Omental fat pad (tissue), 4 donors: ENCODE results near the gene DNAJC5G. TPM values are rescaled to one million over a fixed set of nuclear protein-coding genes. Genes with fewer than 3 reads are reported as not detected.

Experiments
- ATAC-seq: fragments of 150-250 bp; one replicate; pipeline ENCODE4 v1.9.1; 2016; ENCODE audit warnings: mild to moderate bottlenecking, moderate library complexity; ENCODE audit not compliant: low FRiP score
- DNase-seq: peaks from one replicate; pipeline ENCODE4 v3.0.0-alpha.2; 2019; ENCODE audit warnings: low spot score
- total RNA-seq, 4 donors: library from RNA; depleted of rRNA; stranded (reverse); fragments of >200 nt; gene quantifications; one replicate each; pipeline ENCODE4 v1.1.0, GENCODE V29; 2016
- TF ChIP-seq, protein P1 (sequence below), 3 donors: fragments of 450-650 bp; IDR thresholded peaks; one replicate each; pipeline ENCODE4 v1.5.1; 2016 to 2017; ENCODE audit warnings: antibody characterized with exemption in 3 of 3, mild to moderate bottlenecking in 3 of 3, moderate library complexity in 2 of 3

The DNAJC5G gene
- total RNA-seq, 4 donors from 2014 or later: 0.79 TPM; not detected in 3

DNA sequence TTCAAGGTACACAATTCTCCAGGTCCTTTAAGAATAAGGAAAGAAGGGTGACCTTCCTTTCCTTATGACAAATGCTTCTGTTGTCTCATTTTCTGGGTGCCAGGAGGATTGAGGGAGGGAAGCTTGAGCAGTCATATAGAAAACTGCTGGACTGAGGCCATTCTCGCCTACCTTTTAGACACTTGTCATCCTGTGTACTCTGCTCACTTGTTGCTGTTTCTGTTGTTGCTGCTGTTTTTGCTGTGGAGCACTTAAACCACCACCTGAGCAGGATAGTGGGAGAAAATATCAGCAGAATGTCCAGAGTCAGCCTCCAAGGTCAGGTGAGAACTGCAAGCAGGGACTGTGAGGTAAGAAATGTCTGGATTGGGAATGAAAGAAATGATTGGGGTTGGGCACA, 2.8 kb downstream of the DNAJC5G start:
- TF ChIP-seq, protein P1, sequence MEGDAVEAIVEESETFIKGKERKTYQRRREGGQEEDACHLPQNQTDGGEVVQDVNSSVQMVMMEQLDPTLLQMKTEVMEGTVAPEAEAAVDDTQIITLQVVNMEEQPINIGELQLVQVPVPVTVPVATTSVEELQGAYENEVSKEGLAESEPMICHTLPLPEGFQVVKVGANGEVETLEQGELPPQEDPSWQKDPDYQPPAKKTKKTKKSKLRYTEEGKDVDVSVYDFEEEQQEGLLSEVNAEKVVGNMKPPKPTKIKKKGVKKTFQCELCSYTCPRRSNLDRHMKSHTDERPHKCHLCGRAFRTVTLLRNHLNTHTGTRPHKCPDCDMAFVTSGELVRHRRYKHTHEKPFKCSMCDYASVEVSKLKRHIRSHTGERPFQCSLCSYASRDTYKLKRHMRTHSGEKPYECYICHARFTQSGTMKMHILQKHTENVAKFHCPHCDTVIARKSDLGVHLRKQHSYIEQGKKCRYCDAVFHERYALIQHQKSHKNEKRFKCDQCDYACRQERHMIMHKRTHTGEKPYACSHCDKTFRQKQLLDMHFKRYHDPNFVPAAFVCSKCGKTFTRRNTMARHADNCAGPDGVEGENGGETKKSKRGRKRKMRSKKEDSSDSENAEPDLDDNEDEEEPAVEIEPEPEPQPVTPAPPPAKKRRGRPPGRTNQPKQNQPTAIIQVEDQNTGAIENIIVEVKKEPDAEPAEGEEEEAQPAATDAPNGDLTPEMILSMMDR (IDR thresholded peaks at IDR 0.05): no peak
- ATAC-seq (no peak), DNase-seq (no peak)

DNA sequence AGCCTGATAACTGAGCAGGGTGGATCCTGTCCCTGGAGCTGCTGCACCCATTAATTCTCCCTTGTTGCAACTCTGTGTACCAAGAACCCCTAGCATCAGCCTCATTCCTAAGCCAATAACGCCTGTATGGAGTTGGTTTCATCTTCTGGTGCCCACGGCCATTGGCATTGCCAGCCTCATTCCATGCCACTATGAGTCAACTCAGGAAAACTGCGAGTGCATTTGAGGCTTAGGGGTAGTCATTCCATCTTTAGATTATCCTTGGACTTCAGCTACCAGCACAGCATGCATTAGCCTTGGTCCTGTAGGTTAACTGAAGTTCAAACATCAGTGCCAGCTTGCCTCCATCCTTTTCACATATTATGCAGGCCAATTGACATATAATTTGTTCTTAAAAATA, 5.6 kb downstream of the DNAJC5G start:
- TF ChIP-seq, protein P1 (IDR thresholded peaks at IDR 0.05): no peak
- DNase-seq (no peak), ATAC-seq (no peak)

DNA sequence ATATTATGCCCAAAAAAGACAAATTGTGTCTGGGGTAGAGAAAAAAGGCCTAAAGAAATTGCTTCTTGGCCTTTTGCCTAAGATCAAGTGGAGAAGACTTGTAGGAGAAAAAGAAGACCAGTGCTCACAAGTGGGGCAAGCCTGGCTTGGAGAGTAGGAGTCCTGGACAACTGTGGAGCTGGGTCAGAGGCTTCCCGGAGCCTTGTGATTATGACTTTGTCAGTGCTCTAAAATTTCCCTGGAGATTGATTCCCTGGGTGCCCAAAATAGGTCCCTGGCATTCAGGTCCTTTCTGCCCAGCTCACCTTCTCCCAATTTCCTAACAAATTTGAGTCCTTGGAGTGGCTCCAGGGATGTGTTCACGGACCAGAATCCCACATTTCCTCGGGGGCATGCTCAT, 6.2 kb downstream of the DNAJC5G start:
- ATAC-seq (no peak), DNase-seq (no peak)
- TF ChIP-seq, protein P1 (IDR thresholded peaks at IDR 0.05): no peak

DNA sequence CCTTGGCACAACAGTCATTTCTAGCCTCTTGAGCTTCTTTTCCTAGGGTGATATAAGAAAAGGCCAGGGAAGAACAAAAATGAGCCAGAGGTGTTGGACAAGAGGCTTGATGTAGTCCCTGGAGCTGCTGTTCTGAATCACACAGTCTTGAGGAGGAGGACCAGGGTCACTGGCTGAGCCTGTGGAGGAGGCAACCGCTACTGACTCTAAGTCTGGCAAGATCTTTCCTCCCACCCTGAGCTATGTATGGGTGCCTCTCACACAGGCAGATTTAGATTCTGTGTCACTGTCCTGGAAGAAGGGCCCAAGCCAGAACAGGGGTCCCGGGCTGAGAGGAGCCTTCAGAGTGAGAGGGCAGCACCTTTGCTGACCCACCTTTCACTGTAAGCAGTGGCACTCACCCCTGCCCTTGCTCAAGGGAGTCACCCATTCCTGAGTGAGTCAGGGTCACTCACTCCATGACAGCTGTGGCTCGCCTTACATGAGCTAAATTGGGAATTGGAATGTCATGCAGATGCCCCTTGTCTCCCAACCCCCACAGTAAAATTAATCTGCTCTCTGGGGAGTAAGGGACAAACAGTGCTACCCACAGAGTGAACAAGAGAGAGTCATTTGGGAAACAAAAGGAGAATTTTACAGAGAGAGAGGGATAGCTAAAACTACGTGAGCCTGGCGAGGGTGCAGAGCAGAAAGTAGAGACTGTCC, 6.8 kb downstream of the DNAJC5G start, which contains the start of gene TRIM54:
Gene TRIM54 (plus strand): TSS at position 575 of the 705 bp plus-strand sequence. CDS start 303 bp downstream, outside the sequence.
- ATAC-seq (no peak), DNase-seq (no peak)
- TF ChIP-seq, protein P1 (IDR thresholded peaks at IDR 0.05): no peak

DNA sequence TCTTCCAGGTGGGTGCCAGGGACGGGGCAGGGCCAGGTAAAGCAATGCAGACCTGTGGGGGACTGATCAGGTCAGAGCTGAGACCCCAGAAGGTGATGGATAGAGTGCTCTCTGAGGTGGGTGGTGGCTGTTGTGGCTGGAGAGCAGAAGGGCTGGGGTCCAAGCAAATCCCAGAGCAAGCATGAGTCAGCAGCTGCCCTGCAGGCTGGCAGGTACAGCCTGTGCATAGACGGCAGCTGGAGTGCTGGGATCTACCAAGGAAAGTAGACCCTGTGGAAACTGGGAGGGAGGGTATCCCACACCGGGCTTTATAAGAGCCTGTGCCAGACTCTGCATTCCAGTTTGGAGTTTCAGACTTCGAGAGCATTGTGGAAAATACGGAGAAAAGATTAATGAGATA, 7.7 kb downstream of the DNAJC5G start:
- ATAC-seq: no peak
- no peak for DNase-seq
- TF ChIP-seq, protein P1 (IDR thresholded peaks at IDR 0.05): no peak

DNA sequence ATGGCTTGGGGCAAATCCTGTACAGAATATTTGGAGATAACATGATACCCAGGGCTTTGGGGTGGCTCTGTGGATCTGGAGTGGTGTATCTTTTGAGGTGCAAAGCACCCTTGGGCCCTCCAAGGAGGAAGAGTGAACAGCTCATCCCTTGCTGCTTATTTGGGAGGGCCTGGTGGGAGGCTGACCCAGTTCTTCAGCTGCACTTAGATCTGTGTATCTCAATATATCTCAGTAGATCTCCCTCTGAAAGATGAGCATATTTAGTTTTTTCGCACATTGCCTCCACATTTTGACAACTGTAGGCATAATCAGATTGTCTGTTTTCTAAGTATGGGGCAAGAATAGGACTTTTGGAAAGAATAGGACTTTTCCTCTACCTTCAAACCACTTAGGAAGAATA, 9.8 kb downstream of the DNAJC5G start:
- ATAC-seq (no peak), DNase-seq (no peak)

More for the DNA sequence above, 9.8 kb downstream of the DNAJC5G start:
- TF ChIP-seq, protein P1 (IDR thresholded peaks at IDR 0.05): no peak
